ENCODE data around the gene SMARCA2.

DNA sequence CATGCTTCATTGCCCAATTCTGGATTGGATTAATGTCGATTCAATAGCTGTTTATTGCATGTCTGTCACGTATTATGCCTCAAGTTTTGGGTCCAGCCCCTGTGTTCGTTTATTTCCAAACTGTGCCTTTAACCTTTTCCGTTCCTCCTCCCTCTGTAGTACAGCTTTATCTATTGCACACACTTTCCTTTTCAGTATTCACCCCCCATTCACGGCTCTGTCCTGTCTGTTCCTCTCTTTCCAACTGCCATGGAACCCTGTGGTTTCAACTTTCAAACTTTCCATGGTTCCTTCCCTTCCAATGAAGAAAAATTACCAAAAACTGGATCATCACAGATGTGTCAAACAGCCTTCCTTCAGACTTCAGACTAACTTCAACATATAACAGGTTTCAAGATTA lies 17.1 kb downstream of the SMARCA2 start:
- TF ChIP-seq CTCF (IDR thresholded peaks at IDR 0.05) (no peak), POLR2A (IDR thresholded peaks at IDR 0.05; ENCODE audit: low read depth) (no peak), EP300 (IDR thresholded peaks at IDR 0.05) (no peak)

Measured in esophagus muscularis mucosa (tissue), 4 donors.